CD4-positive, alpha-beta T cell treated with Interleukin-15 for 4 hours (primary cell): ENCODE measurements around the gene LRCH1.

Source experiments
- DNase-seq: peaks from one replicate; pipeline ENCODE4 v3.0.0-alpha.2; 2020; ENCODE audit warnings: low spot score

LRCH1 gene

DNA sequence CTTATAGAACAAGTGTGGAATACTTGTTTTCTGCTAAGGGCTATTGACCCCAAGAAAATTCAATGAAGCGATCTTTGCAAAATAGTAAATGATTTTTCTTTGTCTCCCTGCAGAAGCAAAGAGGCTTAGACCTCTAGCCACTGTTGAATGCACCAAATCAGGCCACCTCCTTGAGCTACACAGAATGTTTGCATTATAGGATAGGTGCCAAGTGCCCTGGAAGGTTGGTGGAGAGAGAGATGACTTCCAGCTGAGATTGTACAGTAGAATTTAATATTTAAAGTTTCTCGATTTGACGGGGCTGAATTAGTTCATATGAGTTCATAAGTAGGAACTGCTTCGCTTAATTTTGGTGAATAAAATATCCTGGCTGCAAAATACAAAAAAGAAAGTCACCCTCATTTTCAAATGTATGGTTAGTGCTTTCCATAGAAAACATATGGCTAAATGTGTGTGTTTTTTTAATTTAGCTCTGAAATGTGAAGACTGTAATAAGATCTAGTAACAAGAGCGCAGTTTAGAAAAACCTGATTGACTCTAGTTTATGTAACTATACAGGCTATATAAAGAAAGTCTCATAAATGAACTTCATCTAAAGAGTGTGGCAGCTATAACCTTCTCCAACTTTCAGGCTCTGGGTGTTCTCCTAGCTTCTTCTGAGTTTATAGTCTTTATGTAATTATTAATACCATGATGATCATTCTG, 41.6 kb downstream of the LRCH1 start:
- DNase-seq = no peak

DNA sequence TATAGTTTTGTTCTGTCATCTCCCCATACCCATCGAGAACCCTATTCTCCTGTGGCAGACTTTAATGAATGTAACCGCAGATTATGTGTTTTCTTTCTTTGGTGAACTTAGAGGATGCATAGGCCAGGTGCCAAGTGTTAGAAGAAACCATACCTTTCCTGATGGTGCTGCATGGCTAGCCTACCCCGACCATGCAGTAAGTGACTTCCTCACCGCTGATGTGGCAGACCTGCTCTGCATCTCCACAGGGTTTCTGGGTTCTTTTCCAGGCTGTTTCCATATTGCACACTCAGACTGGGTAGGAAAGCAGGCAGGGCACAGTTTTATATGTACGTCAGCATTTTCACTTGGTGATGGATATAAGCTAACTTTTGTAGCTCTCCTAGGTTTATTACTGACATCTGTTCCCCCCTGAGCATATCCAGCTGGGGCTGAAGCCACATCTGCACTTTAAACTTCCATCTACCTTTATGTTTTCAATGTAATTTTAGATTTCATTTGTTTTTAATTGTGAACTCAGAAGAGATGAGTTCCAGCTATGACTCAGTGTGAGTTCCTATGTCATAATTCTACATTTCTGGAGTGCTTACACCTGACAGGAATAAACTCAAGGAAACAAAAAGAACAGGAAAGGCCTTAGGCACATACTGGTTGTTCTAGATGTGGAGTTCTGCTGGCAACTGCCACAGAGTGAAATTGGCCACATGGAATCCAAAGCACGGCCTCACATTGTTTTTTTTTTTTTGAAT, 42.3 kb downstream of the LRCH1 start:
- no peak for DNase-seq

DNA sequence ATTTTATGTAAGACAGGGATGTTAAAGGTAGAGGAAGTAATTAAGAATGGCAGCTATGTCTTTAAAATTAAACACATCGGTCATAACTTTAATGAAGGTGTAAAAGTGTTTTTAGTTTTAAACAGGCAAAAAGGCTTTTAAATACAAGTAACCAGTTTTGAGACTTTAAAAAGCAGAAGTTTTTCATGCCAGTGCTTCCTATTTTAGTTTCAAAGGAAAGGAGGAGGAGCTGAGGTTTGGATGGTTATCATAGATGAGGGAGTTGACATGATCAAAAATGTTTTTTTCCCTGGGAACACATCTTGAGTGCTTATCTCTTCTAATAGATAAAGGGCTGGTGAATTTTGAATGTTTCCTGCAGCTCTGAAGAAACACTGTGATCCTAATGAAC, 42.9 kb downstream of the LRCH1 start:
- no peak for DNase-seq

DNA sequence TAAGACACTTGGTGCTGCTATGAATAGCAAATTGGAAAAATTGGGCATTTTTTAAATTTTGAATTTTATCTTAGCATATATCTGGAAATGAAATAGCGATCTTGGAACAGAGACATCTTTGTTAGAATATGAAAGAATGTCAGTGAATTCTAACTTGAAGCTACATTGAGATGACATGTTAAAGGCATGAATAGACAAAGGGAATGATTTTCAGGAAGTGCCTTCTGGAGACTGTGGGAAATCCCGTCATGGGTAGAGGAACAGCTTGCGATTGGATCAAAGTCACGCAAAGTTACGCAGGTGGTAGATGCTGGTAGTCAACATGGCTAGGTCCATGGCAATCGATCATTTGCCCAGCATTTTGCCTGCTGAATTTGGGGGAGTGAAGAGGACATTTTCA, 43.5 kb downstream of the LRCH1 start:
- DNase-seq = no peak

DNA sequence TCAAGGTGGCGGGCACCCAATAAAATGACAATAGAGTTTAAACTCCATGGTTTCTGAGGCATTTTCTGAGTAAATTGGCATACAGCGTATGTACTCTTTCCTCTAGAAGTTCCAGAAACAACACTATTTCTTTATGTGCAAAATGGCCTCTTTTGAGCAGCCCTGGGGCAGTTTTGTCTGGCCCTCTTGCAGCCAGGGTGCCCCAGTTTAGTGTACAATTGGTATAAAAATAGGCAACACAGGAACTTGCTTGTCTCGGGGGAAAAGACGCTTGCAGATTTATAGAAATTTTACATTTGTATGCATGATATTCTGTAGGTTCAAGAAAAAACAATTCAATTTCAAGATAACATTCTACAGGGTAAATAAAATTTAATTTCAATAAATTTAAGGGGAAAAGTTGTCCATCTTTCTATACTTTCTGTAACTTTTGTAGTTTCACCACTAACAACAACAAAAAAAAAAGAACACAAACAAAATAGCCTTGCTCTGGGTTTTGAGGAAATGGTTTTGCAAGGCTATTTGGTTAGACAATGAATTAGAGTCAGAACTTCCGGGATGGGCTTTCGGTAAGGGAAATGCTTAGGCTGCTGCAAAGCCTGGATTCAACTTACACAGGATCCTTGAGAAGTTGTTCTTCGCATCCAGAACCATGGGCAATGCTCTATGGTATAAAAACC, 45.3 kb downstream of the LRCH1 start:
- no peak for DNase-seq

DNA sequence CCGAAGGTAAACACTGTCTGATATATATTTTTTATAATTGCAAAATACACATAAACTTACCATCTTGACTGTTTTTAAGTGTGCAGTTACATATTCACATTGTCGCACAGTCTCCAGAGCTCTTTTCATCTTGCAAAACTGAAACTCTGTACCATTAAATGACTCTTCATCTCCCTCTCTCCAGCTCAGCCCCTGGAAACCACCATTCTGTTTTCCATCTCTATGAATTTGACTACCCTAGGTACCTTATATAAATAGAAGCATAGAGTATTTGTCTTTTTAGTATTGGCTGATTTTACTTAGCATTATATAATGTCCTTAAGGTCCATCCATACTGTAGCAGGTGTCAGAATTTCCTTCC, 45.8 kb downstream of the LRCH1 start:
- DNase-seq = no peak

DNA sequence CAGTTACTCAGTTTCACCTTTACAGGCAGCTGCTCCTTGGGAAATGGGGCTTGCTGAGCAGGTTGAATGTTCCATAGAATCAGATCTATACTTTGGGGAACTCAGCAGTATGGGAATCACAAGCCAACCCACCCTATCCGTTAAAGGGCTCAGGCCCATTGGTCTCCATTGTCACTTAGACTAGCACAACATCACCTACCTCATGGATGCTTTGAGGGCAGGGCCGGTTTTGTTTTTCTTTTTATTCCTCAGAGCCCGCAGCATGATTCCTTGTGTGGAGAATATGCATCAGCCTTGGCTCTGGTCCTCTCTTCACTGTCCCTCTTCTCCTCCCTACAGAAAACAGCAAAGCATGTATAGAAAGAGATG, 48.0 kb downstream of the LRCH1 start:
- DNase-seq = no peak

DNA sequence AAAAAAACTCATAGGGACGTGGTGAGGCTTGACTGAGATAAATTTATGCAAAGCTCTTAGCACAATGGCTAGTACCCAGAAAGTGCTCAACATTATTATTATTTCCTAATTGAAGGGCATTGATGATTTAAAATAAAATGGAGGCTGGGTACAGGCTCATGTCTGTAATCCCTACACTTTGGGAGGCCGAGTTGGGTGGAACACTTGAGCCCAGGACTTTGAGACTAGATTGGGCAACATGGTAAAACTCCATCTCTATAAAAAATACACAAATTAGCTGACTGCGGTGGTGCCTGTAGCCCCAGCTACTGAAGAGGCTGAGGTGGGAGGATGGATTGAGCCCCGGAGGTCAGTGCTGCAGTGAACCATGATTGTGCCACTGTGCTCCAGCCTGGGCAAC, 49.6 kb downstream of the LRCH1 start:
- DNase-seq = no peak

DNA sequence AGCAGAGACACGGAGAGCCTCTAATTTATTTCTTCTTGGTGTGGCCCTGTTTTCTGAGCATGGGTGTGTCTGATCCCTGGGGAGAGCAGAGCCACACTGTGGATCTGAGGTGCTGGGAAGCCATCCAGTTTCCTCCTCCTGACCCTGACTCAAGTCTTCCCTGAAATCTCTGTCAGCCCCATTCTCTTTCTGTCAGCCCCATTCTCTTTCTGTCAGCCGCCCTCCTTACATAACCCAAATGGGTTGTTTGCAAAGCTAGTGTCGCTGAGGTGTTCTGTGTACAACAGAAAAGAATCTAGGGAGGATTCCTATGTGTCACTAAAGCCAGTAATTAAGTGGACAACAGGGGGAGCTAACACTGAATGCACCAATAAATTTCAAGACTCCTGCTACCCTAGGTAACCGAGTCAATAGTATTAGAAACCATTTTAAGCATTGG, 50.2 kb downstream of the LRCH1 start:
- DNase-seq = no peak

DNA sequence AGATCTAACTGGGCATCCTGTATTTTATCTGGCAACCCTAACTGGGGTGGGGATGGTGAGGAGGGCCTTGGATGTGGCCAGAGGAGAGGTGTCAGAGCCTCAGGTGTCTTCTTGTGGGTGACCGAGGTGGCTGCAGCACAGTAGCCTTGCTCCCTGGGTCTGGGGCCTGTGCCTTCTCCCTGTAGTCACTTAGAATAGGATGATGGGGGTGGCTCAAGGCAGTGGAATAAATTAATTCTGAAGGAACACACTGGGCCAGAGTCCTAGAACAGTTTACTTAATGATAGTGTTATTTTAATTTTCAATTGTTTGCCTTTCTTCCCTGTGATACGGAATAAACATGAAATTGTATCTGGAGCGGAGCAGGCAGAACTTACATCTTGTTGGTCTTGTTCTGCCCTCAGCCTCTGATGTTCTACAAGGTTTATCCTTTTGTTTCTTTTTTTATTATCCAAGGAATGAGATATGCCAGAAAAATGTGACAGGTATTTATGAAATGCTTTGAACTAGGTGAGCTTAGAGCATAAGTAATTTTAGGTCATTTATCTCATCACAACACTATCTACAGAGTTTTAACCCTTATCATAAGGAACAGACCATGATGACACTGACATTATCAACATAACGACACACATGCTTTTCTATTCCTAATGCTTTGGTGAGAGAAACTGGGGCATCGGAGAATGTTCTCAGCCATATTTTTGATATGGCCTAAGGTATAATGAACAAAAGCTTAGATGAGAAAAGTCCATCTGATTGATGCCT, 51.4 kb downstream of the LRCH1 start:
- no peak for DNase-seq

DNA sequence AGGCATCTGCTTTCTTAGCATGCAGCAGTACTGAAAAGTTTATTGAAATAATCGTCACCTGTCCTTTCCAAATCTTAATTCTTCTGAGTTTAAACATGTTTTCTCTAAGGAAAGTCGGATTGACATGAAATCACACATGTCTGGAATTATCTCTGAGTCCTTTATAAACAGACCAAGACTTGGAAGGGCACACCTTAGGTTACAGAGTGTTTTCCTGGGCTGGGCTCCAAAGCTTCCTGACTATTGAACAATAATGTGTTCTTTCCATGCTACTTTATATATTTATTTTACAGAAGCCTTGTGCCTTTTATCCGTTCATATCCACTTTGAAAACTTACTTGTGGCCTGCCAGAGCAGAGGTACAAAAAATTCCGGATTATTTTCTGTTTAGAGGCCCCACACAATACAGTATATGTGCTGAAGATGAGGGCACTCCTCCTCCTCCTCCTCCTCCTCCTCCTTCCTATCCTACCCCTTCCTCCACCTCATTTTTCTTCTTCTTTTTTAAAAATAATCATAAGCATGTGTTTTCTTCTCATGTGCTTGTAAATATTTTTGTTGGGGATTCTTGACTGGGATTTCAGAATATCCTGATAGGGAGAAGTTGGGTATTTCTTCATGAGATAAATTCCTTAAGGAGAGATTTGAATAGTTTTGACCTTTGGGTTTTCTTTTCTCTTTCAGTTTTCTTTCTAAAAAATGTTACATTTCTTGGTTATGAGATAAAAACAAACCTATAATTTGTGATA, 52.3 kb downstream of the LRCH1 start:
- no peak for DNase-seq

DNA sequence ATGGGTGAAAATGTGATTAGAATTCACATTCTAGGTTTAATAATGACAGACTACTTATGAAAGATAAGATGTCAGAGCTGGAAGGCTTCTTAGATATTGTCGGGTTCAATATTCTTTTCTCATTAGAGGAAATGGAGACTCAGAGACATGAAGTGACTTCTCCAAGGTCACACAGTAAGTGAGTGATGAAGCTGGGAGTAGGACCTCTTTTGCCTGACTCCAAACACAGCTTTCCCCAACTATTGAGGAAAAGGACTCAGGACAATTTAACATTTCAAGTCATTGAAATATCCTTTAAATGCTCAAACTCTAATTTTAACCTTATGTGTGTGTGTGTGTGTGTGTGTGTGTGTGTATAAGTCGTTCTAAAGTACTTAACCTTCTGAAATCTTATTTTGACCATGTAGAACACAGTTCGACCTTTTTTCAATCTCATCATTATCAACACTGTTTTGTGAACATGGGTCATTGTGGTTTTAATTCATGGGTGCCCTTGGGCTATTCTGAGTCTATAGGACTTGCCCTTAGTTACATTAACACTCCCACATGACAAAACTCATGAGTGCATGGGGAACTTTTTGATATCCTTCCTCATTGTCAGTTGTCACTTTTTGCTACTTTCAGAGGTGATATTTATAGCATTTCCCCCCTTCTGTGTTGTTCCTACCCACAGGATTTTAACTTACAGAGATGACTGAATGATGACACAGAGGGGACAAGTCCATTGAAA, 53.0 kb downstream of the LRCH1 start:
- no peak for DNase-seq

DNA sequence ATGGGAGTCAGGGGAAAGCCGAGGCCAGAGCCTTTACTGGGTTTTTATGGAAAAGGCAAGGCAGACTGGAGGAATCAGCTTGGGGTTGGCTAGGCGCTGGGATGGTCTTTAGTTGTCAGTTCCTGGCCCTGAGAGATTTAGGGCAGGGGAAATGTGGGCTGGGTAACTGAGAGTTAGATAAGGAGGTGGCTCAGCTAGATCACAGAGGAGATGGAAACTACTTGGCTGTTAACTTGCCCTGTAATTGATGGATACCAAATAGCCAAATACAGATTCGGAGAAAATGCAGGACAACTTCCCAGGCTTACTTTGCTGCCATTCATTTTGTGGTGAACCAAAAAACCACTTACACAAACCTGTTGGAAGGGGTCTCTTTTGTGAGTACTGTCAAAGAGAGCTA, 54.0 kb downstream of the LRCH1 start:
- DNase-seq = no peak

DNA sequence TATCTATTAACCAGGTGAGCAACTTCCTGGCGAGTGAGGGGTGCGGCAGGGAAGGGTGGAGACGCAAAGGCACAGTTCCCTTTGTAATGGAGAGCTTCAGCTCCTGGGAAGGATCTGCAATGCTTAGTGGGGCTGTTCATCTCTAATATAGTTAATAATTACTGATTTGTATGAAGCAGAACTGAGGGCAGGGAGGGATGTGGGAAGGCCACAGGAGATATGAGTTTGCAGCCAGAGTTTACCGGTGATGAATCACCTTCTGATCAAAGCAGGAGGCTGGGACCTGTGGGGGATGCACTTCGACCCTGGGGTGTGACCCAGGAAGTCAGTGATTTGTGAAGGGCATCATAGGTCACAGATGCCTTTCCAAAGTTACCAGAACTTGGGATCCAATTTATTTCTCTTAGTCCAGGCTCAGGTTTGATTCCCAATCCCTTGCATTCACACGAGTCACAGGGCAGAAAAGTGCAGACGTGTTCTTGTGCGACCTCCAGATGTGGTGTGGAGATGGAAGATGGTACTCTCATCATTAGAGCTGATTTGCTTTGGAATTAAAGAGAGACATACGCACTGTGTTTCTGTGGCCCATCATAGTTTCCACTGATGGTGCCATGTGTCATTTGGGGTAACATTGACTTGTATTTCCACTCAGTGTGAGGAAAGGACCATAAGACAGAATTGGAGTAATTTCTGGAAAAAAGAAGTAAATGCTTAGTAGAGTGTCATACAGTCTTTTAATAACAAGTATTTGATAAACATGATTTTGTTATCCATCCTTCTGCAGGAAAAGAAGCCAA, 55.0 kb downstream of the LRCH1 start:
- DNase-seq = no peak

DNA sequence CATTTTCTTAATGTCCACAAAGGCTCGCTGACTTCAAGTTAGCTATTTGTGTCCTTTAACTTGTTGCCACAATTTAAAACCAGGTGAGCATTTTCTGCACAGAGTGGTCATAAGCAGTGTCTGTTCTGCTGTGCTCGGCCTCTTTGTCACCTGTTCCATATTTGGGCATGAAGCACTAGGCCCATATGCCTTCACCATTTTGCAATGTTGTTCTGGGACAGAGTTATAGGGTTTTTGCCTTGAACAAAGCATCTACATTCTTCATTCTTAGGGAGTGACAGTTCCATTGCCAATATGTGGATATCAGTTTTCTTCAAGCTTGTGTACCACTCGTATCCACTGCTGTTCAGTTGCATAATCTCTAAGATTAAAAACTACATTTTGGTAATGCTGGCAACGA, 56.1 kb downstream of the LRCH1 start:
- no peak for DNase-seq

DNA sequence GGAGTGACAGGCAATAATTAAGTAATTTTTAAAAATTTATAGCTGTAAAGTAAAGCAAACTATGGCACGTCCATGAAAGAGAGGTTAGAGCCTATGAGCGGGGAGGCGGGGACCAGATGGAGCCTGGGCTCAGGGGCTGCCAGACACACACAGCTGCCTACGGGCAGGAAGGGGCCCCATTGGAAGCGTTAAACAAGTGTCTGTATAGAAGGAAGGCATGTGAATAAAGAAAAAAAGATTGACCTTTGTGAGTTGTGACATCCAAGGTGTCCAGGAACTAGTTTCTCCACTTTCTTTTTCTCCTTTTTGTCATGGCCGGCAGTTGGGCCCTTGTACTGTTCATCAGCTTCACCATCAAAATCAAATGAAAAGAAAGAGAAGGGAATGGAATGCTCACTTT, 56.8 kb downstream of the LRCH1 start:
- DNase-seq = no peak

DNA sequence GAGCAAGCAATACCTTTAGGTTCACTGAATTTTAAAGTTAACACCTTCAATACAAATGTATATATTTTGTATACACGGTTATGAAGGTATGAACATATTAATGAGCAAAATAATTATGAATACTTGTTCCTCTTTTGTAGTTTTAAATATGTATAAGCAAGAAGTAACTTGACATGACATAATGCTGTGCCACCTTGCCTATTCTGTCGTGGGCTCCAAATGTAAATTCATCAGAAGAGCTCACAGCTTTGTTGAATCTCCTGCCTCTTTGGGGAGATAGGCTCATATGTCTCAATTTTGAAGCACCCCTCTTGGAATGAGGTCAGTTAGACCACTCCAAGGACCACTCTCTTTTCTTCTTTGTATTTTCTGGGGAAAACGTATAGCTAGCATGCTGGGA, 59.3 kb downstream of the LRCH1 start:
- DNase-seq = no peak

DNA sequence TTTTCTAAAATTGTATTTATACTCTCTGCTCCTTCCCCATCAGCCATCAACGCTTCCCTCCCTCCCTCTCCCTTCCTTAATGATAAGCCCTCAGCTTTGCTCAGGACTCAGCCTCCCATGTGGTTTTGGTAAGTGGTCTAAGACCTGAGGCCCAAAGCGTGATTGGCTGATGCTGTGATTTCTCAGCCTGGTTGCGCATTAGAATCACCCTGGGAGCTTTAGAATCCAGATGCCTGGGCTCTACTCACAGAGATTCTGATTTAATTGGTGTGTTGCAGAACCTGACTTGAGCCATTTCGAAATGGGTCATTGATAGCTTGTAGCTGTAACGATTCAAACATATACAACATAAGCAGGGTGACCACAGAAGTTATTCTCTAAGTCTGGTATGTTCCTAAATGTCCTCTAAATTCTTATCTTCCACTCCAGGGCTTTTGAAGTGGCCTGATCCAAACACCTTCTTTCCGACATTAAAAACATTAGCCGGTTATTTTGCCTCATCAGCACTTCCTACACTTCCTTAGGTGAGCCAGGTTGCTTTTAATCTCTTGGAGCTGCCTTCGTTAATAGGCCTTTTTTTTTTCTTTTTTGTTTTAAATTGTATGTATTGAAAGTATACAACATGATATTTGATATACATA, 60.6 kb downstream of the LRCH1 start:
- no peak for DNase-seq

DNA sequence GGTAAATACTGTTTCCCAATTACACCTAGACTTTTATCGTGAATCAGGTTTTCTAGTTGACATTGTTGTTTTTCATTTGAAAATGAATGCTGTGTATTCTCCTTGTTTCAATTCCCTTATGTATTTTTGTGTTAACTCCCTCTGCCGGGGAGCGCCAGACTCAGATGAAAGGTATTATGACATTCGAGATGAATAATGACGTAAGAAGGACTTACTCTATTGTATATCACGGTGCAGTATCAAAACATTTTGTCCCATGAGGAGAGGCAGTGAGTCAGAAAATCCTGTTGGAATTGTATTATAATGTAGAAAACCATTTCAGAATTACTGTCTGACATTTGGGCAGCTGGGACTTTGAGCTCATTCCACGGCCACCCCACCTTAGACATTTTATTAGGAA, 61.6 kb downstream of the LRCH1 start:
- DNase-seq = no peak
